ENCODE measurements around the gene HVCN1. TPM values are rescaled to one million over a fixed set of nuclear protein-coding genes. Genes with fewer than 3 reads are reported as not detected.

Gene HVCN1
- polyA plus RNA-seq, 2 of the 4 experiments (the other 2 are of a cell fraction): 0.34 to 1.1 TPM

GRCh38 chr12:110705309-110705708 lies 16.4 kb upstream of the HVCN1 start:
- no peak overlapping the region for H3K4me3 ChIP-seq
- H3K27ac ChIP-seq: no peak overlapping the region
- H3K4me1 ChIP-seq: no peaks in the 10 kb centered on the region
- DNase-seq (ENCODE audit: low read depth in 1 of 2, low spot score in 1 of 2) (no peak), FAIRE-seq (no peak), ATAC-seq (peak in 1 of 2 experiments; percentile 38; a peak in 2 of 6 replicates)
- no peaks in the 10 kb centered on the region for H3K9me3 ChIP-seq
- 0 out of 3 replicates have a peak overlapping the region, but pooled peaks have one; percentile 5 for H3K4me2 ChIP-seq
- ChIA-PET POLR2A (interaction anchor here (0.6 to 1.2 kb wide), 2 partner anchors 36 to 38 kb away, joined by 3 to 4 read pairs; partner anchors contain the start of gene PPP1CC), CTCF (interaction anchor here (0.5 to 1.5 kb wide), 16 partner anchors 8 to 1908 kb away, joined by 3 to 15 read pairs (median 3); no protein-coding TSS in a partner anchor)
- WGBS (ENCODE audit: missing lambda C conversion rate): 36% methylated on average over 3 of the region's 3 CpGs
- TF ChIP-seq RNF2 (IDR thresholded peaks at IDR 0.05; ENCODE audit: borderline replicate concordance, low read depth) (no peak), E2F6 (IDR thresholded peaks at IDR 0.05; ENCODE audit: borderline replicate concordance, low read depth) (no peak), CEBPB (IDR thresholded peaks at IDR 0.05) (0 out of 4 replicates have a peak, but pooled peaks of 1 of the 2 experiments have one; percentile 12), REST (IDR thresholded peaks at IDR 0.05) (no peak), CTCF (IDR thresholded peaks at IDR 0.05) (no peak), CHD2 (IDR thresholded peaks at IDR 0.05; ENCODE audit: low read length, partially characterized antibody) (no peak)

GRCh38 chr12:110704750-110705149 lies 15.8 kb upstream of the HVCN1 start:
- TF ChIP-seq RAD21 (conservative IDR thresholded peaks at IDR 0.05 in 1 of 2, IDR thresholded peaks at IDR 0.05 in 1 of 2): peak; percentile 15 to 41; a peak in 2 of 5 replicates
- TF ChIP-seq MAFK (IDR thresholded peaks at IDR 0.05; ENCODE audit: partially characterized antibody): no peak
- 0 out of 3 replicates have a peak, but pooled peaks have one; percentile 15 for TF ChIP-seq CTCF (IDR thresholded peaks at IDR 0.05)
- FAIRE-seq (no peak), DNase-seq (ENCODE audit: low read depth in 1 of 2, low spot score in 1 of 2) (peak; percentile 38 to 53), ATAC-seq (peak; percentile 83 to 84)
- POLR2A ChIA-PET: interaction anchor here (1.2 kb wide), 1 partner anchor 38 kb away, joined by 3 read pairs; the partner anchor contains the start of gene PPP1CC
- H3K27ac ChIP-seq: no peak overlapping the region
- 0 out of 3 replicates have a peak overlapping the region, but pooled peaks have one; percentile 5 for H3K4me2 ChIP-seq
- no peak overlapping the region for H3K4me3 ChIP-seq
- CTCF ChIA-PET: interaction anchor here (0.5 to 1.5 kb wide), 15 partner anchors 9 to 1908 kb away, joined by 3 to 15 read pairs (median 3); no protein-coding TSS in a partner anchor
- 27% methylated on average over 5 of the region's 5 CpGs for WGBS (ENCODE audit: missing lambda C conversion rate)
- no peaks in the 10 kb centered on the region for H3K9me3 ChIP-seq
- no peaks in the 10 kb centered on the region for H3K4me1 ChIP-seq

- no peaks in the 10 kb centered on the region for H3K4me1 ChIP-seq
- TF ChIP-seq TP53 (CRISPR knock-in tag; IDR thresholded peaks at IDR 0.05) (no peak), CTCF (IDR thresholded peaks at IDR 0.05) (no peak), CHD4 (IDR thresholded peaks at IDR 0.05; ENCODE audit: borderline replicate concordance) (no peak), ZSCAN20 (CRISPR knock-in tag; IDR thresholded peaks at IDR 0.05) (no peak), FOSB (CRISPR knock-in tag; IDR thresholded peaks at IDR 0.05) (no peak), HOXA7 (CRISPR knock-in tag; IDR thresholded peaks at IDR 0.05) (no peak), CEBPB (IDR thresholded peaks at IDR 0.05) (no peak)
- ATAC-seq (no peak), DNase-seq (ENCODE audit: low read depth in 1 of 2, low spot score in 1 of 2) (no peak), FAIRE-seq (no peak)
- H3K27ac ChIP-seq: no peak overlapping the region
- no peaks in the 10 kb centered on the region for H3K9me3 ChIP-seq
- 86% methylated on average over 5 of the region's 5 CpGs for WGBS (ENCODE audit: missing lambda C conversion rate)
- no peak overlapping the region for H3K4me3 ChIP-seq
- H3K4me2 ChIP-seq: no peak overlapping the region
- ChIA-PET POLR2A (interaction anchor here (1.2 kb wide), 1 partner anchor 39 kb away, joined by 3 read pairs; the partner anchor contains the start of gene PPP1CC), CTCF (interaction anchor here (0.9 to 1.5 kb wide), 9 partner anchors 64 to 184 kb away, joined by 3 to 15 read pairs (median 3); no protein-coding TSS in a partner anchor)
Observed at GRCh38 chr12:110704231-110704630, 15.3 kb upstream of the HVCN1 start.
